ENCODE data around the gene LPAR4. TPM values are rescaled to one million over a fixed set of nuclear protein-coding genes. Genes with fewer than 3 reads are reported as not detected.

LPAR4 gene
- total and polyA plus RNA-seq, 10 of the 15 experiments (the other 5 are each of a cell fraction or from before 2014, with no cell fraction given): 0.05 to 0.10 (median 0.06) TPM; not detected in 7

- CTCF ChIA-PET: interaction anchor here (0.5 kb wide), 1 partner anchor 8 kb away, joined by 4 read pairs; no protein-coding TSS in a partner anchor
- POLR2A ChIA-PET: no interaction called here
- intact Hi-C loops (cut with micrococcal nuclease; ENCODE audit: unreplicated experiment): no loop called here
Measured at GRCh38 chrX:78769946-78770345, 22.4 kb downstream of the LPAR4 start.

GRCh38 chrX:78796916-78797315 lies 49.4 kb downstream of the LPAR4 start:
- intact Hi-C loops (cut with micrococcal nuclease; ENCODE audit: unreplicated experiment) (no loop called here), in situ Hi-C loops (cut with MboI) (no loop called here)
- no peak for TF ChIP-seq SREBF2 (IDR thresholded peaks at IDR 0.05; ENCODE audit: low read length)
- TF ChIP-seq HCFC1 (IDR thresholded peaks at IDR 0.05; ENCODE audit: low read length): no peak
- no peak for TF ChIP-seq RBBP5 (conservative IDR thresholded peaks at IDR 0.05)
- no peak for TF ChIP-seq FOXM1 (IDR thresholded peaks at IDR 0.05; ENCODE audit: low read depth, low read length)
- no peak for TF ChIP-seq BACH1 (IDR thresholded peaks at IDR 0.05; ENCODE audit: borderline replicate concordance)
- no peak for TF ChIP-seq YBX1 (IDR thresholded peaks at IDR 0.05)
- TF ChIP-seq STAT1 (conservative IDR thresholded peaks at IDR 0.05): no peak
- no peak for TF ChIP-seq EED (IDR thresholded peaks at IDR 0.05; ENCODE audit: low read depth)
- no peak for TF ChIP-seq IRF3 (IDR thresholded peaks at IDR 0.05)
- no peak for TF ChIP-seq SUPT20H (IDR thresholded peaks at IDR 0.05; ENCODE audit: borderline replicate concordance, control insufficient read depth, low read depth, low read length)
- TF ChIP-seq IKZF2 (IDR thresholded peaks at IDR 0.05): no peak
- Histone ChIP-seq H3K27ac (ENCODE audit: control insufficient read depth, insufficient read depth) (no peak overlapping the region), H3K9ac (ENCODE audit: control insufficient read depth, insufficient read depth, low read length) (no peak overlapping the region), H3K4me3 (no peak overlapping the region), H2AFZ (ENCODE audit: control insufficient read depth, low read depth, low read length) (no peak overlapping the region), H3K36me3 (ENCODE audit: control insufficient read depth in 2 of 2, insufficient read depth in 2 of 2, low read length in 1 of 2) (no peaks in the 10 kb centered on the region), H4K20me1 (ENCODE audit: control insufficient read depth, insufficient read depth) (no peaks in the 10 kb centered on the region), H3K9me3 (replicated peaks; ENCODE audit: control insufficient read depth, insufficient read depth, low read length) (no peaks in the 10 kb centered on the region; the same call in 2 of the 3 replicates), H3K27me3 (replicated peaks in 1 of 2; ENCODE audit: control insufficient read depth in 2 of 2, insufficient read depth in 2 of 2, low read length in 1 of 2) (no peaks in the 10 kb centered on the region), H3K79me2 (ENCODE audit: control insufficient read depth, insufficient read depth, low read length) (no peaks in the 10 kb centered on the region), H3K4me2 (ENCODE audit: control insufficient read depth, insufficient read depth) (no peak overlapping the region), H3K4me1 (ENCODE audit: control insufficient read depth, insufficient read depth, low read length) (no peaks in the 10 kb centered on the region)
- SMC1A ChIA-PET (ENCODE audit: uncharacterized antibody, unreplicated experiment): no interaction called here
- POLR2A ChIA-PET: no interaction called here
- FAIRE-seq (no peak), DNase-seq (ENCODE audit: low read depth, low spot score) (no peak), ATAC-seq (no peak)
- CTCF ChIA-PET: no interaction called here
- WGBS (ENCODE audit: insufficient coverage, insufficient replicate concordance, low lambda C conversion rate, missing lambda C conversion rate): 38% methylated on average over 1 of the region's 1 CpG
- RAD21 ChIA-PET (ENCODE audit: unreplicated experiment): no interaction called here
- no TSS peak for BruUV-seq (replicated peaks)

More at GRCh38 chrX:78769946-78770345, 22.4 kb downstream of the LPAR4 start:
- Histone ChIP-seq H3K9me3 (replicated peaks; ENCODE audit: control insufficient read depth, insufficient read depth, low read length) (no peaks in the 10 kb centered on the region), H4K20me1 (ENCODE audit: control insufficient read depth, insufficient read depth) (no peaks in the 10 kb centered on the region), H3K4me2 (ENCODE audit: control insufficient read depth, insufficient read depth) (no peak overlapping the region), H3K4me1 (ENCODE audit: control insufficient read depth, insufficient read depth, low read length) (no peaks in the 10 kb centered on the region), H3K9ac (ENCODE audit: control insufficient read depth, insufficient read depth, low read length) (no peak overlapping the region), H3K27ac (ENCODE audit: control insufficient read depth, insufficient read depth) (no peak overlapping the region), H3K4me3 (no peak overlapping the region), H3K36me3 (ENCODE audit: control insufficient read depth in 2 of 2, insufficient read depth in 2 of 2, low read length in 1 of 2) (no peaks in the 10 kb centered on the region), H3K27me3 (replicated peaks in 1 of 2; ENCODE audit: control insufficient read depth in 2 of 2, insufficient read depth in 2 of 2, low read length in 1 of 2) (no peaks in the 10 kb centered on the region), H2AFZ (ENCODE audit: control insufficient read depth, low read depth, low read length) (no peak overlapping the region), H3K79me2 (ENCODE audit: control insufficient read depth, insufficient read depth, low read length) (no peaks in the 10 kb centered on the region)
- DNase-seq (ENCODE audit: low read depth, low spot score) (no peak), ATAC-seq (no peak), FAIRE-seq (no peak)
- SMC1A ChIA-PET (ENCODE audit: uncharacterized antibody, unreplicated experiment): no interaction called here
- no TSS peak for BruUV-seq (replicated peaks)
- RAD21 ChIA-PET (ENCODE audit: unreplicated experiment): no interaction called here
- in situ Hi-C loops (cut with MboI): no loop called here
- no peak for TF ChIP-seq SMAD1 (IDR thresholded peaks at IDR 0.05; ENCODE audit: low read depth, partially characterized antibody)
- TF ChIP-seq PAX5 (IDR thresholded peaks at IDR 0.05; ENCODE audit: borderline replicate concordance, low read depth, low read length): no peak
- TF ChIP-seq CBX5 (IDR thresholded peaks at IDR 0.05; ENCODE audit: low read depth): no peak
- no peak for TF ChIP-seq NR2C1 (IDR thresholded peaks at IDR 0.05)
- TF ChIP-seq RBBP5 (conservative IDR thresholded peaks at IDR 0.05): no peak
- no peak for TF ChIP-seq STAT1 (conservative IDR thresholded peaks at IDR 0.05)
- TF ChIP-seq HDAC6 (IDR thresholded peaks at IDR 0.05; ENCODE audit: unreplicated experiment): no peak
